T-helper 22 cell (primary cell): ENCODE measurements around the gene LCN6.
"Not testable (repeated sequence)": the region's sequence is repeated elsewhere in the genome, so short reads cannot be mapped to it uniquely, and the experiment has no call there.

Experiments used
- DNase-seq: peaks from one replicate; pipeline ENCODE4 v3.0.0-alpha.2; 2020; ENCODE audit warnings: low read depth

The LCN6 gene

GRCh38 chr9:136782452-136782851 is 34.1 kb upstream of the LCN6 start:
- DNase-seq = no peak

GRCh38 chr9:136779808-136780207 is 31.5 kb upstream of the LCN6 start:
- no peak for DNase-seq

- DNase-seq = no peak
These were observed 29.0 kb upstream of the LCN6 start for GRCh38 chr9:136777359-136777758.

- no peak for DNase-seq
These were observed 28.6 kb upstream of the LCN6 start for GRCh38 chr9:136776947-136777346.

- DNase-seq = no peak
These were observed 26.9 kb upstream of the LCN6 start for GRCh38 chr9:136775191-136775590.

- no peak for DNase-seq
These were observed 26.2 kb upstream of the LCN6 start for GRCh38 chr9:136774416-136775045.

- no peak for DNase-seq
These were observed 25.2 kb upstream of the LCN6 start for GRCh38 chr9:136773386-136774044.

- DNase-seq = no peak
These were observed 23.6 kb upstream of the LCN6 start for GRCh38 chr9:136771907-136772415.

GRCh38 chr9:136769710-136770191 is 21.4 kb upstream of the LCN6 start:
- no peak for DNase-seq

- peak; percentile 53 for DNase-seq
These were observed 18.2 kb upstream of the LCN6 start for GRCh38 chr9:136766410-136767120.

GRCh38 chr9:136765745-136766409 is 17.6 kb upstream of the LCN6 start:
- DNase-seq = not testable (repeated sequence)

GRCh38 chr9:136765041-136765440 is 16.7 kb upstream of the LCN6 start:
- DNase-seq = no peak

GRCh38 chr9:136764301-136764891 is 16.1 kb upstream of the LCN6 start, which contains the start of gene LCN15:
Gene LCN15, minus strand, starts transcription at chr9:136764518. Its CDS starts 30 bp downstream, at chr9:136764488.
- no peak for DNase-seq

GRCh38 chr9:136763649-136764035 is 15.3 kb upstream of the LCN6 start:
- DNase-seq = no peak

- DNase-seq = no peak
These were observed 14.8 kb upstream of the LCN6 start for GRCh38 chr9:136762915-136763648.

- no peak for DNase-seq
These were observed 13.9 kb upstream of the LCN6 start for GRCh38 chr9:136762221-136762691.

GRCh38 chr9:136761545-136761981 is 13.2 kb upstream of the LCN6 start:
- DNase-seq = no peak

- not testable (repeated sequence) for DNase-seq
These were observed 12.7 kb upstream of the LCN6 start for GRCh38 chr9:136760834-136761544.

- no peak for DNase-seq
These were observed 12.1 kb upstream of the LCN6 start for GRCh38 chr9:136760424-136760823.
